Caco-2 (cell line): ENCODE measurements around the gene PRKAB2. TPM values are rescaled to one million over a fixed set of nuclear protein-coding genes. Genes with fewer than 3 reads are reported as not detected.

ENCODE experiments used
- BruUV-seq: library from RNA; stranded (reverse); fragments of 400-500 nt; replicated peaks from 2 replicates; lab custom pipeline; 2021; lab: Mats Ljungman, UMichigan
- CTCF ChIA-PET: fragments of 300-600 bp; sonication (Branson Sonifier 250); formaldehyde crosslinking; loops from one replicate; lab custom pipeline; 2022; ENCODE audit warnings: antibody characterized with exemption; lab: Charles Lee
- POLR2A ChIA-PET: fragments of 300-600 bp; sonication (Branson Sonifier 250); formaldehyde crosslinking; loops from one replicate; lab custom pipeline; 2022; ENCODE audit warnings: antibody characterized with exemption; lab: Charles Lee
- DNase-seq, 2 experiments: peaks; one replicate each; pipeline versions ENCODE4 v3.0.0 to v3.0.0-alpha.2; 2020 to 2022
- H3K27me3 ChIP-seq: replicated peaks from 2 replicates; pipeline ENCODE4 v1.6.0; 2011; ENCODE audit warnings: low read length; ENCODE audit not compliant: control insufficient read depth, insufficient read depth
- H3K36me3 ChIP-seq: 2 replicates; pipeline ENCODE4 v1.5.1; 2011; ENCODE audit warnings: low read length; ENCODE audit not compliant: control insufficient read depth, insufficient read depth
- H3K4me1 ChIP-seq: fragments of 250-450 bp; sonication (Bioruptor Pico); 2 replicates; pipeline ENCODE4 v1.5.1; 2020; ENCODE audit warnings: mild to moderate bottlenecking
- H3K4me3 ChIP-seq: 2 replicates; pipeline ENCODE4 v1.5.1; 2011; ENCODE audit warnings: low read depth, mild to moderate bottlenecking, control low read depth, low read length
- H3K9me3 ChIP-seq: fragments of 250-450 bp; sonication (Bioruptor Pico); 2 replicates; pipeline ENCODE4 v1.5.1; 2020; ENCODE audit warnings: mild to moderate bottlenecking, moderate library complexity
- H3K27ac Mint-ChIP-seq: one replicate; pipeline ENCODE4 v1.8.0; 2022; ENCODE audit warnings: mixed read lengths; ENCODE audit not compliant: unreplicated experiment
- H3K27me3 Mint-ChIP-seq: one replicate; pipeline ENCODE4 v1.8.0; 2022; ENCODE audit warnings: mixed read lengths; ENCODE audit not compliant: insufficient read depth, unreplicated experiment
- H3K36me3 Mint-ChIP-seq: one replicate; pipeline ENCODE4 v1.8.0; 2022; ENCODE audit warnings: mild to moderate bottlenecking, mixed read lengths; ENCODE audit not compliant: insufficient read depth, unreplicated experiment
- H3K4me1 Mint-ChIP-seq: one replicate; pipeline ENCODE4 v1.8.0; 2022; ENCODE audit warnings: low read depth, mixed read lengths; ENCODE audit not compliant: unreplicated experiment
- H3K4me3 Mint-ChIP-seq: one replicate; pipeline ENCODE4 v1.8.0; 2022; ENCODE audit warnings: mild to moderate bottlenecking, moderate library complexity, mixed read lengths; ENCODE audit not compliant: unreplicated experiment
- H3K9me3 Mint-ChIP-seq: one replicate; pipeline ENCODE4 v1.8.0; 2022; ENCODE audit warnings: mixed read lengths; ENCODE audit not compliant: unreplicated experiment
- intact Hi-C: fragments of 100-400 bp; cut with micrococcal nuclease; formaldehyde crosslinking; loops from one replicate; pipeline ENCODE4 v1.10.0; 2022; ENCODE audit not compliant: unreplicated experiment
- total RNA-seq: library from RNA; stranded (reverse); gene quantifications from 2 replicates; pipeline ENCODE4 v1.2.3, GENCODE V29; 2022
- TF ChIP-seq, protein P1 (sequence below), 2 experiments: fragments of 200-600 bp in 1 of 2; IDR thresholded peaks; 1 replicate in 1 of 2; 2 replicates in 1 of 2; pipeline versions ENCODE4 v1.5.1 to v1.8.0; 2011 to 2022; ENCODE audit warnings: antibody characterized with exemption in 1 of 2, control low read depth in 1 of 2, inconsistent platforms in 1 of 2, low read depth in 1 of 2, low read length in 1 of 2, mild to moderate bottlenecking in 1 of 2, moderate library complexity in 1 of 2; ENCODE audit not compliant: insufficient read depth in 1 of 2, severe bottlenecking in 1 of 2, unreplicated experiment in 1 of 2

Gene PRKAB2
- total RNA-seq, 1 experiment from 2014 or later = 30.1 TPM

DNA sequence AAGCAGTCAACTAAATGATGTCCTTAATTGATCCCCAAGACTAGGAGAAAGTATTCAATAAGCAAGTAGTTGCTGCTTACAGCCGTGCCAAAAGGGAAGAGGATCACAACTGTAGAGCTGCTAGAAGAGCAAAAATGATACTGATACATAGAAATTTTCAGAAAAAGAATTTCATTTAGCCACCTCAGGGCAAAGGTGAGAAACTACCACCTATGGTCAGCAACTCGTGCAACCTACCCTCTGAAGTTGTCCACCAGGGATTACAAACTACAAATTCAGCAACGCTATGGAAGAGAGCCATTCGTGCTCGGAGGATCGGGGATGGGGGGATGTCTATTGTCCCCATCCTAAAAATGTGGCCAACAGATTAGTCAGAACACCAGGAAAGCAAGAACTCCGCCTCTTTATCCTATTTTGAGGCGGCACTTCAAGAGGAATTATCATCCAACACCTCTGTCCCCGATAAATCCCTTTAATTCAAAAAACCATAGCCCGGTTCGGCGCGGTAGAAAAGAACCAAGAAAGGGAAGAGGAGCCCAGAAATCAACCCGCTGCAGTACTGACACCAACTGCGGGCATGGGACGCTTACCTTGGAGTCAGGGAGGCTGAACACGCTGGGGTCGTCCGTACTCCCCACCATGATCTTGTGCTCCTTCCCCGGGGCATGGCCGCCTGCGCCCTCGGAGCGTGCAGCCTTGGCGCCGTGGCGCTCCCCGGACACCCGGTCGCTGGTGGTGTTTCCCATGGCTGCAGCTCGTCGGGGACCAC, 687 bp downstream of the PRKAB2 start:
- H3K9me3 Mint-ChIP-seq = no peaks in the 10 kb centered on the region
- TF ChIP-seq, protein P1, sequence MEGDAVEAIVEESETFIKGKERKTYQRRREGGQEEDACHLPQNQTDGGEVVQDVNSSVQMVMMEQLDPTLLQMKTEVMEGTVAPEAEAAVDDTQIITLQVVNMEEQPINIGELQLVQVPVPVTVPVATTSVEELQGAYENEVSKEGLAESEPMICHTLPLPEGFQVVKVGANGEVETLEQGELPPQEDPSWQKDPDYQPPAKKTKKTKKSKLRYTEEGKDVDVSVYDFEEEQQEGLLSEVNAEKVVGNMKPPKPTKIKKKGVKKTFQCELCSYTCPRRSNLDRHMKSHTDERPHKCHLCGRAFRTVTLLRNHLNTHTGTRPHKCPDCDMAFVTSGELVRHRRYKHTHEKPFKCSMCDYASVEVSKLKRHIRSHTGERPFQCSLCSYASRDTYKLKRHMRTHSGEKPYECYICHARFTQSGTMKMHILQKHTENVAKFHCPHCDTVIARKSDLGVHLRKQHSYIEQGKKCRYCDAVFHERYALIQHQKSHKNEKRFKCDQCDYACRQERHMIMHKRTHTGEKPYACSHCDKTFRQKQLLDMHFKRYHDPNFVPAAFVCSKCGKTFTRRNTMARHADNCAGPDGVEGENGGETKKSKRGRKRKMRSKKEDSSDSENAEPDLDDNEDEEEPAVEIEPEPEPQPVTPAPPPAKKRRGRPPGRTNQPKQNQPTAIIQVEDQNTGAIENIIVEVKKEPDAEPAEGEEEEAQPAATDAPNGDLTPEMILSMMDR (IDR thresholded peaks at IDR 0.05; ENCODE audit: insufficient read depth in 1 of 2, low read depth in 1 of 2, low read length in 1 of 2, severe bottlenecking in 1 of 2, unreplicated experiment in 1 of 2) = no peak

GRCh38 chr1:147169840-147170674, 2.2 kb downstream of the PRKAB2 start:
- Mint-ChIP-seq H3K27ac (peak overlapping the region; percentile 98), H3K36me3 (peaks cover 36% of the 10 kb centered on the region), H3K4me1 (peaks cover 46% of the 10 kb centered on the region), H3K9me3 (no peaks in the 10 kb centered on the region), H3K27me3 (no peaks in the 10 kb centered on the region), H3K4me3 (peak overlapping the region; percentile 96)
- TF ChIP-seq, protein P1 (IDR thresholded peaks at IDR 0.05; ENCODE audit: insufficient read depth in 1 of 2, low read depth in 1 of 2, low read length in 1 of 2, severe bottlenecking in 1 of 2, unreplicated experiment in 1 of 2) = no peak
- Histone ChIP-seq H3K4me1 (peaks cover 46% of the 10 kb centered on the region), H3K36me3 (no peaks in the 10 kb centered on the region; the same call in none of the 2 replicates), H3K27me3 (no peaks in the 10 kb centered on the region), H3K9me3 (no peaks in the 10 kb centered on the region), H3K4me3 (peak overlapping the region; percentile 98; the same call in 1 of the 2 replicates)
- BruUV-seq = no TSS peak
- intact Hi-C loops = loop anchor here (2.0 to 5.0 kb wide), 4 partner anchors 63 to 427 kb away; no protein-coding TSS in a partner anchor
- no peak for DNase-seq
- POLR2A ChIA-PET = interaction anchor here (1.4 kb wide), 1 partner anchor 86 kb away, joined by 5 read pairs; no protein-coding TSS in a partner anchor
- CTCF ChIA-PET = interaction anchor here (1.0 to 1.9 kb wide), 2 partner anchors 72 to 73 kb away, joined by 12 to 16 read pairs; partner anchors contain the start of gene CHD1L

More for the DNA sequence above, 687 bp downstream of the PRKAB2 start:
- no peaks in the 10 kb centered on the region for H3K27me3 Mint-ChIP-seq
- peaks cover 44% of the 10 kb centered on the region for H3K4me1 ChIP-seq
- BruUV-seq = TSS peak; percentile 26
- H3K9me3 ChIP-seq = no peaks in the 10 kb centered on the region
- no peaks in the 10 kb centered on the region for H3K27me3 ChIP-seq
- peaks cover 26% of the 10 kb centered on the region for H3K36me3 Mint-ChIP-seq
- H3K4me3 Mint-ChIP-seq = peak overlapping the region; percentile 96
- H3K27ac Mint-ChIP-seq = peak overlapping the region; percentile 98
- ChIA-PET CTCF (interaction anchor here (0.8 to 2.6 kb wide), 2 partner anchors 70 to 72 kb away, joined by 4 to 29 read pairs; partner anchors contain the start of gene CHD1L), POLR2A (interaction anchor here (0.7 to 1.4 kb wide), 2 partner anchors 87 kb away, joined by 3 to 5 read pairs; no protein-coding TSS in a partner anchor)
- intact Hi-C loops = loop anchor here (1.0 to 5.0 kb wide), 4 partner anchors 14 to 426 kb away; no protein-coding TSS in a partner anchor
- DNase-seq = peak in 1 of 2 experiments; percentile 17
- H3K36me3 ChIP-seq = no peaks in the 10 kb centered on the region
- peak overlapping the region; percentile 98 for H3K4me3 ChIP-seq
- H3K4me1 Mint-ChIP-seq = peaks cover 42% of the 10 kb centered on the region
